Measurements from ENCODE around the gene COX4I1.

DNA sequence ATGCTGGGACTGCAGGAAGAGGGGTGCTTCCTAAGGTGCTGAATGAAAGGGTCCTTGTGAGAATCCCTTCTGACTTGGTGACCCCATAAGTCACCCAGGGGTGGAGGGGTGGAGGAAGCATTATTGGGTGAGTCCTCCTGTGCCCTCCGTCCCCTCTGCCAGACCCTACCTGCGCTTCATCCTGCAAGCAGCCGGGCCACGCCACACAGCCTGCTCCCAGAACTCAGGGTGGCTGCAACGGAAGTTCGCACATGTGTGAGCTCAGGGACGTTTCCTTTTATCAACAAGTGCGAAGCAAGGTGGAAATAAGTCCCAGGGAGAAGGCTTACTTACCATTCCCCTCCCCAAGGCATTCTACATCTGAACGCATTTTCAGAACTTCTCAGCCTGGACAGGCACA, 40.9 kb downstream of the COX4I1 start:
- no peak for TF ChIP-seq POLR2AphosphoS5 (IDR thresholded peaks at IDR 0.05)
- TF ChIP-seq, protein P1, sequence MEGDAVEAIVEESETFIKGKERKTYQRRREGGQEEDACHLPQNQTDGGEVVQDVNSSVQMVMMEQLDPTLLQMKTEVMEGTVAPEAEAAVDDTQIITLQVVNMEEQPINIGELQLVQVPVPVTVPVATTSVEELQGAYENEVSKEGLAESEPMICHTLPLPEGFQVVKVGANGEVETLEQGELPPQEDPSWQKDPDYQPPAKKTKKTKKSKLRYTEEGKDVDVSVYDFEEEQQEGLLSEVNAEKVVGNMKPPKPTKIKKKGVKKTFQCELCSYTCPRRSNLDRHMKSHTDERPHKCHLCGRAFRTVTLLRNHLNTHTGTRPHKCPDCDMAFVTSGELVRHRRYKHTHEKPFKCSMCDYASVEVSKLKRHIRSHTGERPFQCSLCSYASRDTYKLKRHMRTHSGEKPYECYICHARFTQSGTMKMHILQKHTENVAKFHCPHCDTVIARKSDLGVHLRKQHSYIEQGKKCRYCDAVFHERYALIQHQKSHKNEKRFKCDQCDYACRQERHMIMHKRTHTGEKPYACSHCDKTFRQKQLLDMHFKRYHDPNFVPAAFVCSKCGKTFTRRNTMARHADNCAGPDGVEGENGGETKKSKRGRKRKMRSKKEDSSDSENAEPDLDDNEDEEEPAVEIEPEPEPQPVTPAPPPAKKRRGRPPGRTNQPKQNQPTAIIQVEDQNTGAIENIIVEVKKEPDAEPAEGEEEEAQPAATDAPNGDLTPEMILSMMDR (IDR thresholded peaks at IDR 0.05) = no peak
- no peak for TF ChIP-seq POLR2A (IDR thresholded peaks at IDR 0.05)
- TF ChIP-seq EP300 (IDR thresholded peaks at IDR 0.05; ENCODE audit: low read depth) = no peak
